ENCODE data around the gene PGF.

Gene PGF

DNA sequence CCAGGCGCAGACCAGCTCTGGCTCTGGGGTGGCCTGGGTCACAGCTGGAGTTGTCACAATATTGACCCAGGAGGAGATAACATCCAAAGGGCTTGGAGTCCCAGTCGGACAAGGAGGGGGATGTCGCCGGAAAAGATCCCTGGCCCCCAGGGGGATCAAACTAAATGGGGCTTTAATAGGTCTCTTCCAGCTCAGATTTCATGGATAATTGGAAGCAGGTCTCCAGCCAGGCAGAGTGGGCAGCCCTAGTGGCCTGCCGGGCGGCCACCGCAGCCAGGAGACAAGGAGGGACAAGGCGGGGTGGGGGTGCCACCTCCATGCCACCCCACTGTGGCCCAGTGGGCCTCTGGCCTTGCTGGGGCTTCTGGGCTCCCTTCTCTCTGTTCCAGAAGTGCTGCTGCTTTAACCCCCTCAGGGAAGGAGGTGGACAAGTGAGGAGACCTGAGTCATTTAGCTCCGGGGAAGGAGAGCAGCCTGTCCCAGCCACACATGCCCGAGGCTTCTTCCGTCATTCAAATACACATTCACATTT is 23.1 kb upstream of the PGF start:
- no peak for DNase-seq

DNA sequence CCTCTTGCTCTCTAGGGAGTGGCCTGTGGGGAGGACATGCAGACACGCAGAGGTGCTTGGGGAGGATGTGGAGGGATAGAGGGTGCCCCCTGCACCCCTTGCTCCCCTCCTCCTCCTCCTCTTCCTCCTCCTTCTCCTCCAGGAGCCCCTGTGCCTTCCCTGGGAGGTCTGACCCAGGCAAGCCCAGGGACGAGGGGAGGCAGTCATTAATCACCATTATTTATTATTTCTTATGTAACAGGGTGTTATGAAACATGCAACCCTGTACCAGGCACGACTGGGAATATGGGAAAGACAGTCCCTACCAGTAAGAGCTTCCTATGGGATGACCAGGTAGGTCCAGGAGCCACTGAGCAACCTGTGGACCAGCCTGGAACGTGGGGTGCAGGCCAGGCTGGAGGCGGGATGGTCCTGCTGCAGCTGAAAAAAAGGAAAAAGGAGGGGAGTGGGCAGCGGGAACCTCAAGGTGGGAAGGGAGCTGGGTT is 22.5 kb upstream of the PGF start:
- no peak for DNase-seq

DNA sequence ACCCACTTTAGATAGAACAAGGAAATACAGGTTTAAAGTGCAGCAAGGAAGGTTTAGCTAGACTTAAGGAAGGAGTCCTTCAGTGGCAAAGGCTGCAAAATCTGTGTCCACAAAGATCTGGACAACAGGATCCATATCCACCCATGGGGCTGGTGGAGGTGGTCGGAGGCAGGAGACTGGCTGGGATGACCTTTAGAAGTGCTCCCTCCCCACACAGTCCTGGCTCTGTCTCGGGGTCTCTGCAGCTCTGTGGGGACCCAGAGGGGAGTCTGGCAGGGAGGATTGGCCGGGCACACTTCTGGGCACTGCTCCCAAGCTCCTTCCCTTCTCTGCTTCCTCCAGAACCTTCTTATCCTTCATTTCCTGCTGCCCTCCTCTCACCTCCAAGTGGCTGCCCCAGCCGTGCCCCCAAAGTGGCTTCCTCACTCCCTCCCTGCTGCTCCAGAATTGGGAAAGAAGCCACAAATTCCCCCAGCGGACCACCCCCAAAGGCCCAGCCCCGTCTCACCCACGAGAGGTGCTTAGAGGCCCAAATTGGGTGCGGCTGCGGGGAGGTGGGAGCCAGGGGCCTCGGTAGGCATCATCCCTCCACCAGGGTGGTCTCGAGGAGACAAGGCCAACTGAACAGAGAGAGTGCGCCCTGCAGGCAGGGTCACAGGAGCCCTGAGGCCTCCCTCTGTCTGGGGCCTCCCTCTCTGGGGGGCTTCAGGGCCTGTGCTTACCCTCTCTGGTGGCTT is 21.9 kb upstream of the PGF start:
- DNase-seq, result no peak

DNA sequence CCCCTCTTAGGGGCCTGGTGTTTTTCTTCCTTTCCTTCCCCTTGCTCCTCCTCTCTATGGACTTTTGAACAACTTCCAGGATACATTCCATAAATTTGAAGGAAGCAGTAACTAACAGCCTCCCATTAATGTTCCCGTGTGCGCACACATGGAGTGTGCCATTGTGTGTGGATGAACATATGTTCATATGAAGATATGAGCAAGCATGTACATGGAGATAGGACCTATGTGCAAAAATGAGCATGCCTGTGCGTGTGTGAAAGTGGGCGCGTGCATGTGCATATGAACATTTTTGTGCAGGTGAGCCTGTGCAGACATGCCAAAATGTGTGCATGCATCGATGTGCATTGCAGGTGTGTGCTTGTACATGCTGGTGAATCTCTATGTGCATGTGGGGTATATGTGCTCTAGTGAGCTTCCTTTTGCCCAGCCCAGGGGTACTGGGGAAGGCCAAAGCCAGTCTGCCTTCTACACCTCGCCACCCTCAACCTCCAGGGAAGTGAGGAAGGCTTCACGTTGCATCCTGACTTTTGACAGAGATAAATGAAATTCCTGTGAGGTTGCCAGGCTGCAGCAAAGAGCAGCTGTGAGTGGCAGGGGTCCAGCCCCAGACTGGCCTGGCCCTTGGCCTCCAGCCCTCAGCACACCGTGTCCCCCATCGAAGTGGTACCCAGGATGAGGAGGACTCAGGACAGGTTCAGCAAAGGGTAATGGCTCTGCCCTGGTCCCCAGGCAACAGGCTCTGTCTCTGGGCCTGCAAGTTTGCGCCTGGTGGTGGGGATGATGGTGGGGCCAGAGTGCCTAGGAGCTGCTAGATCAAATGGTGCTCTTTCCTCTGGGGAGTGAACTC is 21.1 kb upstream of the PGF start:
- no peak for DNase-seq

DNA sequence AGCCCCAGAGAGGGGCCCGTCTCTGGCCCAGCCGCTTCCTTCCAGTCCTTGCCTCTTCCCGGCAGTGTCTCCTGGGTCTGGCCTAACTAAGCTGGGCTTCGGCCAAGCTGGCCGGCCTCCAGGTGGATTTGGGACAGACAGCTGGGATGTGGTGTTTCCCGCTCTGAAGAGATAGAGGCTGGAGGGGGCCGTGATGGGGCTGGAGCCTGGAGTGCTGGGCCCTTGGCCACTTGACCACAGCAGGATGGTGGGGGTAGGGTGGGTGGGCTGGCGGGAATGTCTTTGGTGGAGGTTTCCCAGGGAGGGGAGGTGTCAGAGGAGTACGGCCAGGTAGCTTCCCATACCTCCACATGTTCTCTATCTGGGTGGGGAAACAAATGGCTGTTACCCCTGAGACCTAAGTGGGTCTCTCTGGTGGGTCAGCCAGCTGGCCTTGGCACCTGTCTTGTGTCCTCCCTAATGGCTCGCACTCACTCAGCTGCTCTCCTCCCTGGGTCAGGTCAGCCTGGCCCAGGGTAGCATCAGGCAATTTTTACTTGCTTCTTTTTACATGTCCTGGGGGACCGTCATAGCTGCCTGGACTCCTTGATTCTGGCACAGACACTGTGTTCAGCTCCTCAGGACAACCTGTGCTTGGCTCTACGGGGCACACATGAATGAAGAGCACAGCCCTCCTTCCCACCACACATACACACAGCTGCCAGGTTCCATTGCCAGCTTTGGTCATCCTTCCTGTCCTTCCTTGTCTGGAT is 19.8 kb upstream of the PGF start:
- DNase-seq, result no peak

DNA sequence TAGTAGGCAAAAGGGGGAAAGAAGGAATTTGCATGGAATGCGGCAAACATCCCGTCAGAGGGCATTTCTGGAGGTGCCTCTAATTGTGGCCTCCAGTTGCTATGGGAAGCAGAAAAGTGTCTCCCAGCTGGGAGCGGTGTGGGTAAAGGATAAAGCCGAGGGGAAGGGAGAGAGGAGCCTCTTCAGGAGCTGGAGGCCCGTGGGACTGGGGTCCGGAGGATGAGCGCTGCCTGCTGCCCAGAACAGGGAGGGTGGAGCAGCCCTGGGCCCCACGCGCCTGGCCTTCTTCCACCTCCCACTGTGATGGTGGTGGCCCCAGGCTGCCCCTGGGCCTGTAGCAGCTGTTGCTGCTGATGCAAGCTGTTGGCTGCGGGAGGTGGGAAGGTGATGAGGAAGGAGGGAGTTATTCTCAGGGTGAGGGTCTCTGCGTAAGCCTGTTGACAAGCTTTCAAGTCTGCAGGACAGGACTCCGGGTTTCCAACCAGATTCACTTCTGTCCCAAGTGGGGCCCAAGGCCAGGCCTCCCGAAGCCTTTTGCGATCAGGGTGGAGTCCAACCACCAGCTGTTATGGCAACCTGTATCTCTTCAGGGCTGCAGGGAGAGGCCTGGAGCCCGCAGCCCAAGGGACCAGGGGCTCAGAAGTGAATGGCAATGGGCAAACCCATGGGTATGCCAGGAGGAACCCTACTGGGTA is 19.1 kb upstream of the PGF start:
- DNase-seq, result no peak

DNA sequence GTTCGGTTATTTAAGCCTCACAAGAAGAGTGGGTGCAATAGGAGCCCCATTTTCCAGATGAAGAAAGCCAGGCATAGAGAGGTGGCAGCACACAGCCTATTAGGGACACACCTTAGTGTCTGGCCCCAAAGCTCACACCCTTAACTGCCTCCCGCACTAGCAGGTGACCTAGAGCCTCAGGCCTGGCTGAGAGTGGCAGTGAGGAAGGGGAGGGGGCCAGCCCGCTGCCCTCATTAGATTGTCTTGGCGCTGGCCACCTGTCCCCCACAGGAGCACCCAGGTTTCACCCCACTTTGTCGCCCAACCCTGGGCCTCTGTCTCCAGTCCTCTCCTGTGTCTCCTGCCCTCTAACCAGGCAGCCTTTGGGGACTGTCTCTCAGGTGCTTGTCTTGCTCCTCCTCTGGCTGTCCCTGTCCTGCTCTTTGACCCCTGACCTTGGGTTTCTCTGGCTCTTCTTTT is 18.5 kb upstream of the PGF start:
- DNase-seq, result no peak

DNA sequence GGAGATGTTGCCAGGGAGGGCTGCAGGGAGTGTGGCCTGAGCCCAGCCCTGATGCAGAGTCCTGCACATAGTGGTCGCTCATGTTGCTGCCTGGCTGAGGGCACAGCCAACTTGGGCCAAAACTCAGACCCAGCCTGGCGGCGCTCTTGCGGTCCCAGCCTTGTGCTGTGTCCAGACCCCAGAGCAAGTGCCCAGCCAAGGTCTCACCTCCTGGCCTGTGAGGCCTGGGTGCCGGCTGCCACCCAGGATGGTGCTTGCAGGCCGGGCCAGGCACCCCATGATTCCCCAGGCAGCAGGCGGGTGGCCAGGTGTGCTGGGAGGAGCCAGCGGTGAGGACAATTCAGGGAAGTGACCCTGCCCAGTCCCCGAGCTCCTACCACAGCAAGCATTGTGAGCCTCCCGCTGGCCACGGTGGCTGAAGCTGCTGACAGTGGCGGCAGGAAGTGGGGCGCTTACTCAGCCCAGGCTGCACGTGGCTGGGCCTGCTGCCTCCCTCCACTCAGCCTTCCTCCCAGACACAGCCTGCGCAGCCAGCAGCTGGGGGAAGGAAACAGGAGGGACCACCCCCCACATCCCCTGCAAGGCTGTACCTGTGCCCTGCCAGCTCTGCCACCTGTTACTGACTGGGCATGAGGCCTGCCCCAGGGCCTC is 17.7 kb upstream of the PGF start:
- DNase-seq, result peak; percentile 45 to 79

DNA sequence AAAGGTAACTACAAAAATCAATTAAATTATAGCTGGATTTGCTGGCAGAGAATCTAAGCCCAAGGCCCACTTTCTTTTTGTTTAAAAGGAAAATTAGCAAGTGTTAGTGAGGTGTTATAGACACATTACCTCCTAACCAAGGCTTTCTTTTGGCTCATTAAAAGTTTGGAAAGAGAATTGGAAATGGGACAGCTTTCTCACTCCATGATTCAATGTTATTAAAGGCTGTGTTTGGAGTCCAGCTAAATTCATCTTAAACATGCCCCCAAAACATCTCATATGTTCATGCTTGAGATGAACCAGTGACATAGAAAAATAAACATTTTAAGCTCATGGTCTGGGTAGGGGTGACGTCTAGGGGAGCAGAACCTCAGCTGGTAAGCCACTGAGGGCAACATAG is 13.4 kb upstream of the PGF start:
- no peak for DNase-seq

DNA sequence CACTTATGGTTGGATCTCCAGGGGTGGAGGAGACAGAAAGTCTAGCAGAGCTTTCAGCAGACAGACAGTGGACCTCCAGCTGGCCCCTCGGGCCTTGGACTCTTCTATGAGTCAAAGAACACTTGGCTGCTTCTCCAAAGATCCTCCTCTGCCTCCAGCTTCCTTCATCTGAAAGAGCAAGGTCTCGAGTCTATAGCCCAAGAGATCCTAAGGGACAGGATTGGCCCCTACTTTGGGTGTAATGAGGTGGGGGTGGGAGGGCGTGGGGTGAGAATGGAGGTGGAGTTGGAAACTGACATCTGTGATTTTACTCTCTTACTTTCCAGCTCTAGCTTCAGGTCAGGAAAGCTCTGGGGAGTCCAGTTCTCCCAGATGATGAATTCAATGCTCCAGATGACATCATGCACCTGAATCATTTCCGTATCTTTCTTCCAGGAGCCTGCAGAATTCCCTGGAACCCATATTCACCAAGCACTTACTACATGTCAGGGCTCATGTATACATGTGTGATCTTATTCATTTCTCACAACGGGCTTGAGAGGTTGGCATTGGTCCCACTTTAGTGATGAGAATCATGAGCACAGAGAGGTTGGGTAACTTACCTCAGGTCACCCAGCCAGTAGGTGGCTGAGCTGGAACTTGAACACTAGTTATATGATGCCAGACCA is 10.2 kb upstream of the PGF start:
- DNase-seq, result no peak

DNA sequence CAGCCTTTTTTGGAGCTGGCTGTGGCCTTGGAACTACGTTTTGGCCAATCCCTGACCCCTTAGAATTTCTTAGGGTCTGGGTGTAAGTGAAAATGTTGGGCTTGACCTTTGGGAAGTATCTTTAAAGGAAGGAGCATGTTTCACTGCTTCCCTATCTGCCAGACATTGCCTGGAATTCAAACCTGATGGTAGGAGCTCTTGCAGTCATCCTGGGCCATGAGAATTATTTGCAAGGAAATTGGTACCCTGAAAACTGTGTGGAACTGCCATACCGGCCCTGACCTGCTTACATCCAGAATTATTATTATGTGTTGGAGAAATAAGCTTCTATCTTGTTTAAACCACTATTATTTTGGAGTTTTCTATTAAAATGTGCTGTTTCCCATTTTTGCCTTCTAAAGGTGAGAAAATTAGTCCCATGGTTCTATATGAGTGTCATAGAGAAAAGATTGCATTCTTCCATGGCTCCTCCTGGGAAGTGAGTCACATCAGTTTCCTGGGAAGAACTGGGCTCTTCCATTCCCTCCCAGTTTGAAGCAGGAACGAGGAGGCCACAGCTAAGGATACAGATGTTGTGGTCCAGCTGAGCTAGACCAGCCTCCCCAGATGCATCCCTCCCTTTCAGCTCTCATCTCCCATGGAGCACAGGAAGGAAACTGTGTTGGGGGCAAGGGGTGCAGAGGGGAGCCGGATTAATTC is 9.5 kb upstream of the PGF start:
- no peak for DNase-seq

DNA sequence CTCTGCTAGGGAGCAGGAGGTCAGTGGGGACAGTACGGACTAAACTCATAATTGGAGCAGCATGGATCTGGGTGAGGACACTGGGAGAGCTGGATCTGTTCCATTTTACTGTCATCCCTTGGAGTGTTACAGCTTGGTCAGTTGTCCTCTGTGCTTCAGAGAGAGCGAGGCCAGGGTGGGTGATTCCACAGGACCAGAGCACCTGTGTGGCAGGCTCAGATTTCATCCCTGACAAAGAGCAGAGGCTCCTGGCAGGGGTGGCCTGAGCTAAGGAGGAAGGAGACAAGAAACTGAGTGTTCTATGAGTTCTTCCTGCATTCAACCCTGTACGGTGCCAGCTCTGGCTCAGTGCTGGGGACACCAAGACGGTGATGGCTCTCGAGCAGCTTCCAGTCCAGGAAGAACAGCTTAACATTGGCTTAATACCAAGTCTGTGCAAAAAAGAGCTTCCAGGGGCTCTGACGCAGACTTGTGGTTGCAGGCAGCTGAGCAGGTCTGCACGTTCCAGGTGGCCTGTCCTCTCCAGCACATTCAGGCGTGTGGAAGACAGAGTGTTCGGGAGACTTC is 8.4 kb upstream of the PGF start:
- DNase-seq, result no peak

DNA sequence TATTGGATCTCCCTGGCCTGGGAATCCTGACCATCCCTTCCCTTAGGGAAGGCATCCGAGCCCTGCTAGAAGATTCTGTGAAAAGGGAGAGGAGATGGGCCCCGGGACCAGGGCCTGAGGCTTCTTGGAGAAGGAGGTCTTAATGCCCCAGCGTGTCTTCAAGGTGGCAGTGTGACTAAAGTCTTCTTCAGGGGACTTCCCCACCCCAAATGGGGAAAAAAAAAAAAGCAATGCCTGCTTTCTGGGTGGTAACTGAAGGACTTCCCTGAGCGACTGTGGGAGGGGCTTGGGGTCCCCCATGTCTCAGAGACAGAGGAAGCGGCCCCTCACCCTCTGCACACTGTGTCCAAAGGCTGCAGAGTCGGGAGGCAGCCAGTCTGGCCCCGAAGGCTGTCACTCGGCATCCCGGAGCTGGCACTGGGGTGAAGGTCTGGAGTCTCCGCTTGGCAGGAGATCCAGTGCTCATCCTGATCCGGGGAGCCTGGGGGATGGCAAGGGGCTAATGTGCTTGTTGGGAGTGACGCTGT is 7.8 kb upstream of the PGF start:
- DNase-seq, result no peak

DNA sequence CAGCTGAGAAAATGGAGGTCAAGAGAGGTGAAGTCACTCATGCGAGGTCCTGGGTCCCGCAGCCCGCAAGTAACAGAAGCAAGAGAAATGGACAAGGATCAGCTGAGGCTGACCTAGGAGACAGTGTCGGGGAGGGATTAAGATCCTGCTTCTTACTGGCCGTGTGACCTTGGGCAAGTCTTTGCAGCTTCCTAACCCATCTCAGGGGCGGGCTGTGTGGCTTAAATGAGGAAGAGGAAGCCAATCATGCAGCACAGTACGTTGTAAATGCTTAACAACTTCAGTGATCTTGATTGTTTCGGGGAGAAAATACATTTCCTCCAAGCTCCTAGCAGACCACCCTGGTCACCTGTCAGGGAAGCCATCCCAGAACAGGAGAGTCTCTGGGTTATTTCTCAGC is 7.1 kb upstream of the PGF start:
- DNase-seq, result peak; percentile 90 to 96

DNA sequence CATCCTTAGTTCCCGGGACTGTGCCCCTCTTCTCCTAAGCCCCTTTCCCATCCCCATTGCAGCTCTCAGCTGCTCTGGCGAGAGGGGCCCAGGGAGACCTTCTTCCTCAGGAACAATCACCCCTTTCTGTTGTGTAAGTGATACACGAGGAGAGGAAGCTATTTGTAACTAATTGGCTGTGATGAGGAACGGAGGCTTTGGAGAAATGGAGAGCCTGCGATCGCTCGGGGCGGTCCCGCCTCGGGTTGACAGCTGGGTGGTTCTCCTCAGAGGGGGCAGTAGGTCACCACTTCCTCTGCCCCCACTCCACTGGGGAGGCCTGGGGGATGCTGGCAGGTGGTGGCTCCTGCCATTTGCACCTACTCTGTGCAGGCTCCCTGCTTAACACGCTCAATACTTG is 6.6 kb upstream of the PGF start:
- peak; percentile 70 to 76 for DNase-seq

DNA sequence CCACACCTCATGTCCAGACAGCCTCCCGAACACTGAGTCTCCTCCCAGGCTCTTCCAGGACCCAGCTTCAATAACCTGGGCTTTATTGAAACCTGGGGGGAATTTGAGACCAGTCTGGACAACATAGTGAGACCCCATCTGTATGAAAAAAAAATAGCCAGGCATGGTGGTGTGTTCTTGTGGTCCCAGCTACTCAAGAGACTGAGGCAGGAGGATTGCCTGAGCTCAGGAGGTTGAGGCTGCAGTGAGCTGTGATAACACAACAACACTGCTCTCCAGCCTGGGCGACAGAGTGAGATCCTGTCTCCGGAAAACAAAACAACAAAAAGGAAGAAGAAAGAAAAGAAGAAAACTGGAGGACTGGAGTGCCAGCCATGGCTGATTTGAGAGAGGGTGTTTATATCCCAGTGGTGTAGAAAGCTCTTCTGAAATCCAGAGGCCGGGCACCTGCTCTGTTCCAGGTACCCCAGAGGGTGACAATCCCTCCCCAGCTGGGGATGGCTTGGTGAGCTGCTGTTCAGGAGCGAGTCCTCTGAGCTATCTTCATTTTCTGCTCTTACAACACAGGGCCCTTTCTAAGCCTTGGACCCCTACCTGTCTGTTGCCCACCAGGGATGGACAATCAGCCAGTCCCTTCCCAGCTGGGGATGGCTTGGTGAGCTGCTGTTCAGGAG is 6.0 kb upstream of the PGF start:
- no peak for DNase-seq

DNA sequence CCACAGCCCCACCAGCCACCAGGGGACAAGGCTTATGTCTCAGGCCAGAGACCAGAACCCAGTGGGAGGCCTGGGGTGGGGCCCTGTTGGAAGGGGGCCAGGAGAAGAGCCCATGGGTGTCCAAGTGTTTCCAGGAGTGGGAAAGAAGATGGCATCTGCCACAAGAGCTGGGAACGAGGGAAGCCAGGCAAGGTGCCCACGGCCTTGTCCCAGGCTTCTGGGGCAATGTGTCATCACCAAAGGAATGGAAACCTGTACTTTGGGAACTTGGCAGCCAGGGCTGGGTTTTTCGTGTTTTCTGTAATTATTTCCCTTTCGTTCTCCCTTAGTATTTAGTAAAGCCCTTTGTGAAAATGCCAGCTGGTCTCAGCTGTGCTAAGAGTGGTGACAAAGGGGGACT is 5.3 kb upstream of the PGF start:
- no peak for DNase-seq

DNA sequence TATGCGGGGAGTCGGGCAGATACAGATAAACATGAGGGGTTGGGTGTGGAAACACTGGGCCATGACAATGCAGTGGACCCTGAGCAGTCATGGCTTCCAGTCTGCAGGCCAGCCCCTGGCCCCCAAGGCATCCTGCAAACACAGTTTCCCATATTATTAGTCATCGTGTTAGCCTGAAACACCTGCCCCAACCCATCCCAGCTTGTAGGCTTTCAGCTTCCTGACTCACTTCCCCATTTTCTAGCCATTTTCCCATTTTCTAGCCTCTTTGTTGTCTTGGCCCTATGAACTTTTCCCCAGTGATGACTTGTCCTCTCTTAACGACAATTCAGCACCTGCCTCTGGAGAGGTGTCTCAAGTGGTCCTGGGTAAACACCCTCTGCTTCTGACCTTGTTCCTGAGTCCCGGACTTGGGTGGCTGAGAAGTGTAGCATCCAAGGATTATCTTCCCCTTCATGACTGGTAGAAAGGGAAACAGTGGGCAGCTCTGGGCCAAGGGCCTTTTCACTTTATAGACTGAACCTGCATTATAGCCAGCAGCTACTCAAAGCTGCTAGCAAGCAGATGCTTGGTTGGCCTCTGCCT is 4.3 kb upstream of the PGF start:
- peak; percentile 12 to 28 for DNase-seq

Measured in inflammatory macrophage (primary cell).